ENCODE measurements around the gene RHCE.
"Not testable (repeated sequence)": the region's sequence is repeated elsewhere in the genome, so short reads cannot be mapped to it uniquely, and the experiment has no call there.

The RHCE gene

GRCh38 chr1:25432749-25433388, 12.2 kb upstream of the RHCE start:
- no peak for DNase-seq

- DNase-seq: peak; percentile 28
These were observed 11.5 kb upstream of the RHCE start for GRCh38 chr1:25431955-25432719.

- DNase-seq: no peak
These were observed 10.6 kb upstream of the RHCE start for GRCh38 chr1:25430967-25431881.

GRCh38 chr1:25430073-25430966, 9.7 kb upstream of the RHCE start, which contains the start of gene MACO1:
Gene MACO1, plus strand, starts transcription at chr1:25430897. Its CDS starts 202 bp downstream, at chr1:25431099.
- peak; percentile 98 for DNase-seq

- no peak for DNase-seq
These were observed 8.0 kb upstream of the RHCE start for GRCh38 chr1:25428475-25429166.

- no peak for DNase-seq
These were observed 7.1 kb upstream of the RHCE start for GRCh38 chr1:25427696-25428095.

GRCh38 chr1:25425098-25426085, 4.8 kb upstream of the RHCE start:
- DNase-seq: no peak

- not testable (repeated sequence) for DNase-seq
These were observed 2.6 kb upstream of the RHCE start for GRCh38 chr1:25423206-25423605.

- DNase-seq: not testable (repeated sequence)
These were observed 1.3 kb downstream of the RHCE start for GRCh38 chr1:25419339-25419738.

GRCh38 chr1:25417280-25417679, 3.3 kb downstream of the RHCE start:
- not testable (repeated sequence) for DNase-seq

GRCh38 chr1:25414578-25414977, 6.0 kb downstream of the RHCE start:
- not testable (repeated sequence) for DNase-seq

- not testable (repeated sequence) for DNase-seq
These were observed 6.5 kb downstream of the RHCE start for GRCh38 chr1:25414157-25414556.

- not testable (repeated sequence) for DNase-seq
These were observed 7.6 kb downstream of the RHCE start for GRCh38 chr1:25412872-25413623.

- DNase-seq: not testable (repeated sequence)
These were observed 10.8 kb downstream of the RHCE start for GRCh38 chr1:25409641-25410427.

- DNase-seq: not testable (repeated sequence)
These were observed 14.8 kb downstream of the RHCE start for GRCh38 chr1:25405731-25406305.

- DNase-seq: peak; percentile 2
These were observed 17.4 kb downstream of the RHCE start for GRCh38 chr1:25402947-25403803.

GRCh38 chr1:25398079-25398478, 22.5 kb downstream of the RHCE start:
- not testable (repeated sequence) for DNase-seq

All from midbrain (tissue), 1 donor.